IMR-90 (cell line): ENCODE results near the gene EPHB1. TPM values are rescaled to one million over a fixed set of nuclear protein-coding genes. Genes with fewer than 3 reads are reported as not detected.

ENCODE experiments used
- ATAC-seq: fragments of 200-7000 bp; cut with Tn5 transposase; 2 replicates; pipeline ENCODE4 v1.9.1; 2020; ENCODE audit warnings: low read depth, mild to moderate bottlenecking, moderate library complexity
- BruUV-seq: library from RNA; stranded (reverse); fragments of 400-500 nt; replicated peaks from 2 replicates; lab custom pipeline; 2021; lab: Mats Ljungman, UMichigan
- CTCF ChIA-PET: fragments of 300-600 bp; formaldehyde crosslinking; extraction: SDS; loops from one replicate; lab custom pipeline; 2021; ENCODE audit warnings: antibody characterized with exemption; lab: Yijun Ruan, JAX
- POLR2A ChIA-PET: fragments of 300-600 bp; sonication (Branson Sonifier 250); formaldehyde crosslinking; loops from one replicate; lab custom pipeline; 2022; ENCODE audit warnings: antibody characterized with exemption; ENCODE audit not compliant: unreplicated experiment; lab: Charles Lee
- DNase-seq: peaks from one replicate; pipeline ENCODE4 v3.0.0; 2013
- H2AFZ ChIP-seq: replicated peaks from 2 replicates; pipeline ENCODE3; 2013; ENCODE audit warnings: low read length, mild to moderate bottlenecking; ENCODE audit not compliant: poor library complexity
- H2AK5ac ChIP-seq: 2 replicates; pipeline ENCODE4 v1.6.1; 2013; ENCODE audit warnings: low read depth, low read length, inconsistent platforms
- H2AK9ac ChIP-seq: replicated peaks from 2 replicates; pipeline ENCODE3; 2013; ENCODE audit warnings: mild to moderate bottlenecking, low read depth, low read length, moderate library complexity; ENCODE audit not compliant: poor library complexity
- H2BK120ac ChIP-seq: 2 replicates; pipeline ENCODE4 v1.6.1; 2013; ENCODE audit warnings: low read depth, low read length, inconsistent platforms
- H2BK15ac ChIP-seq: 3 replicates; pipeline ENCODE4 v1.6.1; 2013; ENCODE audit warnings: low read depth, low read length, inconsistent platforms
- H2BK20ac ChIP-seq: 2 replicates; pipeline ENCODE4 v1.6.1; 2013; ENCODE audit warnings: low read depth, mild to moderate bottlenecking, inconsistent platforms, low read length, moderate library complexity
- H2BK5ac ChIP-seq: 2 replicates; pipeline ENCODE4 v1.6.1; 2013; ENCODE audit warnings: mild to moderate bottlenecking, low read depth, low read length, inconsistent platforms; ENCODE audit not compliant: poor library complexity, severe bottlenecking
- H3K14ac ChIP-seq: replicated peaks from 2 replicates; pipeline ENCODE4 v1.6.1; 2013; ENCODE audit warnings: low read depth, low read length, inconsistent platforms
- H3K18ac ChIP-seq: 2 replicates; pipeline ENCODE4 v1.6.1; 2013; ENCODE audit warnings: low read depth, low read length, control low read depth
- H3K23ac ChIP-seq: 2 replicates; pipeline ENCODE4 v1.6.1; 2013; ENCODE audit warnings: low read depth, low read length, inconsistent platforms
- H3K27ac ChIP-seq: 2 replicates; pipeline ENCODE4 v1.5.1; 2013; ENCODE audit warnings: mild to moderate bottlenecking, control low read depth, low read length; ENCODE audit not compliant: insufficient read depth
- H3K27me3 ChIP-seq: 2 replicates; pipeline ENCODE4 v1.6.1; 2013; ENCODE audit warnings: low read length; ENCODE audit not compliant: control insufficient read depth, insufficient read depth
- H3K36me3 ChIP-seq: 2 replicates; pipeline ENCODE4 v1.6.1; 2013; ENCODE audit warnings: low read length, mixed read lengths; ENCODE audit not compliant: control insufficient read depth, insufficient read depth
- H3K4ac ChIP-seq: 2 replicates; pipeline ENCODE4 v1.6.1; 2013; ENCODE audit warnings: low read depth, low read length, inconsistent platforms
- H3K4me1 ChIP-seq: 2 replicates; pipeline ENCODE4 v1.6.1; 2013; ENCODE audit warnings: low read length, mixed read lengths; ENCODE audit not compliant: control insufficient read depth, insufficient read depth
- H3K4me2 ChIP-seq: 2 replicates; pipeline ENCODE4 v1.6.1; 2013; ENCODE audit warnings: low read depth, mild to moderate bottlenecking, control low read depth, low read length, moderate library complexity
- H3K4me3 ChIP-seq: 2 replicates; pipeline ENCODE4 v1.5.1; 2013; ENCODE audit warnings: low read depth, mild to moderate bottlenecking, control low read depth, low read length, moderate library complexity; ENCODE audit not compliant: insufficient read depth
- H3K56ac ChIP-seq: 2 replicates; pipeline ENCODE4 v1.6.1; 2013; ENCODE audit warnings: low read length, inconsistent platforms; ENCODE audit not compliant: insufficient read depth; ENCODE audit errors: extremely low read depth
- H3K79me1 ChIP-seq, 2 experiments: 2 replicates each; pipeline ENCODE4 v1.6.1; 2013; ENCODE audit warnings: low read length in 2 of 2, inconsistent platforms in 1 of 2, low read depth in 1 of 2
- H3K9ac ChIP-seq: 2 replicates; pipeline ENCODE4 v1.6.1; 2013; ENCODE audit warnings: low read depth, low read length, control low read depth
- H3K9me1 ChIP-seq: 2 replicates; pipeline ENCODE4 v1.6.1; 2013; ENCODE audit warnings: low read length, inconsistent platforms; ENCODE audit not compliant: insufficient read depth
- H3K9me3 ChIP-seq: 2 replicates; pipeline ENCODE4 v1.6.1; 2013; ENCODE audit warnings: low read length; ENCODE audit not compliant: control insufficient read depth, insufficient read depth
- H4K20me1 ChIP-seq: 2 replicates; pipeline ENCODE4 v1.6.1; 2013; ENCODE audit warnings: low read length, inconsistent platforms; ENCODE audit not compliant: insufficient read depth
- H4K5ac ChIP-seq: 2 replicates; pipeline ENCODE4 v1.6.1; 2013; ENCODE audit warnings: mild to moderate bottlenecking, low read depth, low read length, control low read depth
- H4K8ac ChIP-seq, 2 experiments: 2 replicates each; pipeline ENCODE4 v1.6.1; 2013; ENCODE audit warnings: low read depth in 2 of 2, low read length in 2 of 2, control low read depth in 1 of 2, inconsistent platforms in 1 of 2
- H4K91ac ChIP-seq: 2 replicates; pipeline ENCODE4 v1.6.1; 2013; ENCODE audit warnings: low read depth, low read length, inconsistent platforms; ENCODE audit not compliant: insufficient read depth
- RAD21 ChIP-seq: IDR thresholded peaks from 2 replicates; pipeline ENCODE4 v1.6.1; 2012; ENCODE audit warnings: low read length, improper control_type of control experiment
- RCOR1 ChIP-seq: IDR thresholded peaks from 2 replicates; pipeline ENCODE4 v1.6.1; 2012; ENCODE audit warnings: mild to moderate bottlenecking, low read length, improper control_type of control experiment; ENCODE audit not compliant: insufficient replicate concordance
- SMC3 ChIP-seq: fragments of 150-350 bp; IDR thresholded peaks from 2 replicates; pipeline ENCODE4 v1.6.1; 2016; ENCODE audit warnings: low read depth, mild to moderate bottlenecking, antibody characterized with exemption, low read length, moderate library complexity
- WGBS, 2 experiments: methylation state at CpG; one replicate each; pipeline versions ENCODE4 v1.1.5 to v1.1.7; 2013; ENCODE audit warnings: missing lambda C conversion rate in 2 of 2; ENCODE audit not compliant: insufficient read length in 1 of 2; ENCODE audit errors: extremely low coverage in 2 of 2; 5-methylcytosine and 5-hydroxymethylcytosine counted together
- dilution Hi-C: fragments of 300-500 bp; cut with HindIII; formaldehyde crosslinking; loops from one replicate; pipeline ENCODE4 v1.14.3; 2018; ENCODE audit warnings: low sequenced_read_pairs; ENCODE audit not compliant: unreplicated experiment
- in situ Hi-C: fragments of 300-500 bp; cut with MboI; formaldehyde crosslinking; loops from 3 replicates; pipeline ENCODE4 v1.14.3; 2019; ENCODE audit warnings: low sequenced_read_pairs, inconsistent platforms, mixed read lengths
- intact Hi-C: fragments of 100-400 bp; cut with micrococcal nuclease; formaldehyde crosslinking; loops from 2 replicates; pipeline ENCODE4 v1.10.0; 2022
- polyA plus RNA-seq, 3 experiments: library from polyadenylated mRNA; depleted of rRNA; stranded (reverse); fragments of >200 nt; gene quantifications; 2 replicates each; pipeline ENCODE4 v1.2.3, GENCODE V29; 2012; ENCODE audit warnings: low replicate concordance in 1 of 3
- total RNA-seq: library from RNA; depleted of rRNA; stranded (reverse); fragments of >200 nt; gene quantifications from 2 replicates; pipeline ENCODE4 v1.2.3, GENCODE V29; 2012
- TF ChIP-seq, protein P1 (sequence below): fragments of 150-350 bp; IDR thresholded peaks from 2 replicates; pipeline ENCODE4 v1.6.1; 2016; ENCODE audit warnings: low read depth, mild to moderate bottlenecking, low read length, moderate library complexity, borderline replicate concordance
- TF ChIP-seq, protein P2 (sequence below): fragments of 150-350 bp; IDR thresholded peaks from 2 replicates; pipeline ENCODE4 v1.6.1; 2017; ENCODE audit warnings: mild to moderate bottlenecking, antibody characterized with exemption, low read length, low read depth

EPHB1 gene
- total and polyA plus RNA-seq, 2 of the 4 experiments (the other 2 are of a cell fraction): 0.17 to 0.36 TPM

DNA sequence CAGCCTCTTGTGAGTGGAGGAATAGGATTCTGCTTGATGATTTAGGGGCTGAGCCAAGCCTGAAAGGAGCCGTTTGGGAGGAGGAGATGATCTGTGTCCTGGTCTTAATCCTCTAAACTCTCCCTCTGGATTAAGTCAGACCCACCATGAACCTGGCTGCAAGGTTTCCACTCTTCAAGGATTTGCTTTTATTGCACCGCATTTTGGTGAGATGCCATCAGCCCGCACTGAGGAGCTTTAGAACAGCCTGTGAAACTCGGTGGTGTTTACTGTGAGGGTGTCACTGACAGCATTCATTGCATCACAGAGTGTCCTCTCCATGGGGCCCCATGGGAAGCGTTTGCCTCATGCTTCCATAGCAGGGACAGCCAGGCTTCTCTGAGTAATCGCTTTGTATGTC lies 59.2 kb downstream of the EPHB1 start:
- Histone ChIP-seq H3K36me3 (no peaks in the 10 kb centered on the region), H3K79me1 (no peaks in the 10 kb centered on the region), H3K27me3 (no peaks in the 10 kb centered on the region; the same call in 1 of the 2 replicates), H3K56ac (no peak overlapping the region), H3K27ac (no peak overlapping the region), H3K9me3 (no peaks in the 10 kb centered on the region), H4K91ac (no peak overlapping the region), H3K4me3 (no peak overlapping the region), H3K4me2 (no peak overlapping the region), H2AK5ac (no peak overlapping the region), H4K5ac (no peak overlapping the region), H2BK120ac (no peak overlapping the region), H4K20me1 (no peaks in the 10 kb centered on the region), H3K14ac (no peak overlapping the region), H3K9me1 (no peaks in the 10 kb centered on the region), H3K4ac (no peak overlapping the region), H2BK5ac (no peak overlapping the region), H2BK20ac (no peak overlapping the region), H3K4me1 (no peaks in the 10 kb centered on the region), H2AFZ (no peak overlapping the region), H2BK15ac (no peak overlapping the region), H3K23ac (no peak overlapping the region), H2AK9ac (no peak overlapping the region), H3K18ac (no peak overlapping the region), H4K8ac (no peak overlapping the region), H3K9ac (no peak overlapping the region)
- dilution Hi-C loops (no loop called here), in situ Hi-C loops (no loop called here), intact Hi-C loops (no loop called here)
- no peak for ATAC-seq
- POLR2A ChIA-PET: no interaction called here
- no TSS peak for BruUV-seq
- CTCF ChIA-PET: interaction anchor here (0.6 kb wide), 1 partner anchor 33 kb away, joined by 3 read pairs; no protein-coding TSS in a partner anchor
- 36% methylated on average over 2 of the region's 6 CpGs; no CpG with 5 or more reads in 1 of the 2 experiments for WGBS, 2 experiments
- TF ChIP-seq RCOR1: no peak
- TF ChIP-seq SMC3: no peak
- TF ChIP-seq, protein P1, sequence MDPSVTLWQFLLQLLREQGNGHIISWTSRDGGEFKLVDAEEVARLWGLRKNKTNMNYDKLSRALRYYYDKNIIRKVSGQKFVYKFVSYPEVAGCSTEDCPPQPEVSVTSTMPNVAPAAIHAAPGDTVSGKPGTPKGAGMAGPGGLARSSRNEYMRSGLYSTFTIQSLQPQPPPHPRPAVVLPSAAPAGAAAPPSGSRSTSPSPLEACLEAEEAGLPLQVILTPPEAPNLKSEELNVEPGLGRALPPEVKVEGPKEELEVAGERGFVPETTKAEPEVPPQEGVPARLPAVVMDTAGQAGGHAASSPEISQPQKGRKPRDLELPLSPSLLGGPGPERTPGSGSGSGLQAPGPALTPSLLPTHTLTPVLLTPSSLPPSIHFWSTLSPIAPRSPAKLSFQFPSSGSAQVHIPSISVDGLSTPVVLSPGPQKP: no peak
- TF ChIP-seq, protein P2, sequence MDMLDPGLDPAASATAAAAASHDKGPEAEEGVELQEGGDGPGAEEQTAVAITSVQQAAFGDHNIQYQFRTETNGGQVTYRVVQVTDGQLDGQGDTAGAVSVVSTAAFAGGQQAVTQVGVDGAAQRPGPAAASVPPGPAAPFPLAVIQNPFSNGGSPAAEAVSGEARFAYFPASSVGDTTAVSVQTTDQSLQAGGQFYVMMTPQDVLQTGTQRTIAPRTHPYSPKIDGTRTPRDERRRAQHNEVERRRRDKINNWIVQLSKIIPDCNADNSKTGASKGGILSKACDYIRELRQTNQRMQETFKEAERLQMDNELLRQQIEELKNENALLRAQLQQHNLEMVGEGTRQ: no peak
- no peak for TF ChIP-seq RAD21
- no peak for DNase-seq
